ENCODE data around the gene KCNA2. TPM values are rescaled to one million over a fixed set of nuclear protein-coding genes. Genes with fewer than 3 reads are reported as not detected.

The KCNA2 gene
- total and polyA plus RNA-seq, 2 donors (not counting 1 experiment from before 2014, with no cell fraction given), result 0.39 to 0.59 TPM

DNA sequence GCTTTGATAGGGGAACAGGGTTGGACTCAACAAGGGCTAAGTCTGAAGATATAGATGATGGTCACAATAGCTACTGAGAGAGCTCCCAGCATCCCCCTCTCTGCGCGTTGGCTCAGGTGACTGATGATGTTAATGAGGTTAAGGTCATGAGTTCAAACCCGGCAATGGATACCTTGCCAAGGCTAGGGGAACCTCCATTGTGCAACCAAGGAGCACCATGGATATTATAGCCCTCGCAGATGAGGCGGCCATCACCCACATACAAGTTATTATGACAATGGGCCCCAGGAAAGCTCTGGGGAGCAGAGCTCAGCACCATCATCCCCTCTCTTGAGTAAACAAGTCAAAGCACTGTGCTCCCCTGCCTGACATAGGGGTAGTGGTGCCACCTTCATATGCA is 8.2 kb downstream of the KCNA2 start:
- H3K27me3 Mint-ChIP-seq, result peaks cover 23% of the 10 kb centered on the region

DNA sequence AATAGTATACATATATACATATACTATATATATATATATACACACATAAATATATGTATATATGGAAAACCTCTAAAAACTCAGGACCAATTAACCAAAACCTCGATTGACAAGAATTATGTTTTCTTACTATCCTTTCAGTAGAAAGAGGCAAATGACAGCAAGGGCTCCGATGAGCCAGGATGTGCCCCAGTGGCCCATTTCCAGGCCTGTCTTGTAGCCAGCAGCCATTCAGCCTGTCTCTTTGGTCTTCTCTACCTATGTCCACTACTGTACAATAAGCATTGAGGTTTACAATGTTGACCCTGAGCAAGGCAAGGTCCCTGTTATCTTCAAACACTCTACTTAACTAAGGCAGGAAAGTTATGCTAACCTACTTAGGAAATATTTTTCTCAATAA is 9.8 kb downstream of the KCNA2 start:
- Mint-ChIP-seq H3K4me3 (no peak overlapping the region), H3K27ac (no peak overlapping the region), H3K9me3 (ENCODE audit: insufficient read depth) (no peaks in the 10 kb centered on the region), H3K4me1 (peaks cover 2% of the 10 kb centered on the region), H3K27me3 (peaks cover 24% of the 10 kb centered on the region)
- Histone ChIP-seq H3K27me3 (replicated peaks in 1 of 4; ENCODE audit: control extremely low read depth in 1 of 4, control insufficient read depth in 3 of 4, insufficient read depth in 4 of 4, low read length in 3 of 4) (peaks cover 0 to 11% (median 4%) of the 10 kb centered on the region in 4 experiments), H3K4me2 (replicated peaks; ENCODE audit: low read depth, low read length, poor library complexity, severe bottlenecking) (no peak overlapping the region), H3K36me3 (replicated peaks in 1 of 2; ENCODE audit: control extremely low read depth in 1 of 2, control insufficient read depth in 1 of 2, extremely low read depth in 1 of 2, insufficient read depth in 2 of 2, low read length in 1 of 2) (no peaks in the 10 kb centered on the region), H2AFZ (ENCODE audit: insufficient read depth, low read depth, low read length, poor library complexity, severe bottlenecking) (no peak overlapping the region), H3K27ac (ENCODE audit: low read length in 2 of 2) (no peak overlapping the region), H3K79me2 (ENCODE audit: control insufficient read depth, insufficient read depth, low read length) (no peaks in the 10 kb centered on the region), H3K4me1 (ENCODE audit: control insufficient read depth in 2 of 2, insufficient read depth in 2 of 2, low read length in 2 of 2) (peaks cover 0 to 3% of the 10 kb centered on the region in 2 donors), H3K9me3 (ENCODE audit: control extremely low read depth in 1 of 3, control insufficient read depth in 2 of 3, insufficient read depth in 1 of 3, low read length in 2 of 3) (no peaks in the 10 kb centered on the region), H4K20me1 (ENCODE audit: control insufficient read depth, insufficient read depth, low read length, poor library complexity, severe bottlenecking) (no peaks in the 10 kb centered on the region), H3K4me3 (ENCODE audit: control extremely low read depth in 1 of 5, extremely low read depth in 1 of 5, insufficient read depth in 1 of 5, low read depth in 2 of 5, low read length in 4 of 5) (no peak overlapping the region), H3K9ac (ENCODE audit: low read length) (no peak overlapping the region)
- 92% methylated on average over 2 of the region's 2 CpGs for WGBS (ENCODE audit: insufficient coverage)
- POLR2A ChIA-PET, result no interaction called here
- ATAC-seq (ENCODE audit: low read depth), result no peak
- CTCF ChIA-PET, result no interaction called here
- DNase-seq, result no peak
- TF ChIP-seq, protein P1, sequence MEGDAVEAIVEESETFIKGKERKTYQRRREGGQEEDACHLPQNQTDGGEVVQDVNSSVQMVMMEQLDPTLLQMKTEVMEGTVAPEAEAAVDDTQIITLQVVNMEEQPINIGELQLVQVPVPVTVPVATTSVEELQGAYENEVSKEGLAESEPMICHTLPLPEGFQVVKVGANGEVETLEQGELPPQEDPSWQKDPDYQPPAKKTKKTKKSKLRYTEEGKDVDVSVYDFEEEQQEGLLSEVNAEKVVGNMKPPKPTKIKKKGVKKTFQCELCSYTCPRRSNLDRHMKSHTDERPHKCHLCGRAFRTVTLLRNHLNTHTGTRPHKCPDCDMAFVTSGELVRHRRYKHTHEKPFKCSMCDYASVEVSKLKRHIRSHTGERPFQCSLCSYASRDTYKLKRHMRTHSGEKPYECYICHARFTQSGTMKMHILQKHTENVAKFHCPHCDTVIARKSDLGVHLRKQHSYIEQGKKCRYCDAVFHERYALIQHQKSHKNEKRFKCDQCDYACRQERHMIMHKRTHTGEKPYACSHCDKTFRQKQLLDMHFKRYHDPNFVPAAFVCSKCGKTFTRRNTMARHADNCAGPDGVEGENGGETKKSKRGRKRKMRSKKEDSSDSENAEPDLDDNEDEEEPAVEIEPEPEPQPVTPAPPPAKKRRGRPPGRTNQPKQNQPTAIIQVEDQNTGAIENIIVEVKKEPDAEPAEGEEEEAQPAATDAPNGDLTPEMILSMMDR (IDR thresholded peaks at IDR 0.05), result no peak
- TF ChIP-seq EZH2 (IDR thresholded peaks at IDR 0.05; ENCODE audit: borderline replicate concordance, insufficient read depth, low read depth, low read length, poor library complexity, severe bottlenecking), result no peak
- intact Hi-C loops (cut with micrococcal nuclease), result no loop called here

More for the DNA sequence above, 8.2 kb downstream of the KCNA2 start:
- H3K9me3 Mint-ChIP-seq (ENCODE audit: insufficient read depth), result no peaks in the 10 kb centered on the region
- H3K79me2 ChIP-seq (ENCODE audit: control insufficient read depth, insufficient read depth, low read length), result no peaks in the 10 kb centered on the region
- DNase-seq, result no peak
- TF ChIP-seq, protein P1 (IDR thresholded peaks at IDR 0.05), result no peak
- TF ChIP-seq EZH2 (IDR thresholded peaks at IDR 0.05; ENCODE audit: borderline replicate concordance, insufficient read depth, low read depth, low read length, poor library complexity, severe bottlenecking), result no peak
- CTCF ChIA-PET, result interaction anchor here (0.9 to 2.4 kb wide), 3 partner anchors 14 to 185 kb away, joined by 3 to 5 read pairs (median 3); no protein-coding TSS in a partner anchor
- no peak overlapping the region for H3K27ac Mint-ChIP-seq
- no peaks in the 10 kb centered on the region for H4K20me1 ChIP-seq (ENCODE audit: control insufficient read depth, insufficient read depth, low read length, poor library complexity, severe bottlenecking)
- H3K27me3 ChIP-seq (replicated peaks in 1 of 4; ENCODE audit: control extremely low read depth in 1 of 4, control insufficient read depth in 3 of 4, insufficient read depth in 4 of 4, low read length in 3 of 4), result peaks cover 0 to 6% (median 1%) of the 10 kb centered on the region in 4 experiments
- no peak overlapping the region for H3K4me3 ChIP-seq (ENCODE audit: control extremely low read depth in 1 of 5, extremely low read depth in 1 of 5, insufficient read depth in 1 of 5, low read depth in 2 of 5, low read length in 4 of 5)
- no peak overlapping the region for H3K27ac ChIP-seq (ENCODE audit: low read length in 2 of 2)
- peaks cover 2% of the 10 kb centered on the region for H3K4me1 Mint-ChIP-seq
- H3K4me1 ChIP-seq (ENCODE audit: control insufficient read depth in 2 of 2, insufficient read depth in 2 of 2, low read length in 2 of 2), result peaks cover 0 to 3% of the 10 kb centered on the region in 2 donors
- no peaks in the 10 kb centered on the region for H3K9me3 ChIP-seq (ENCODE audit: control extremely low read depth in 1 of 3, control insufficient read depth in 2 of 3, insufficient read depth in 1 of 3, low read length in 2 of 3)
- H2AFZ ChIP-seq (ENCODE audit: insufficient read depth, low read depth, low read length, poor library complexity, severe bottlenecking), result no peak overlapping the region
- H3K9ac ChIP-seq (ENCODE audit: low read length), result no peak overlapping the region
- no peak overlapping the region for H3K4me2 ChIP-seq (replicated peaks; ENCODE audit: low read depth, low read length, poor library complexity, severe bottlenecking)
- intact Hi-C loops (cut with micrococcal nuclease), result no loop called here
- no peak overlapping the region for H3K4me3 Mint-ChIP-seq
- POLR2A ChIA-PET, result no interaction called here
- ATAC-seq (ENCODE audit: low read depth), result no peak
- 93% methylated on average over 4 of the region's 5 CpGs for WGBS (ENCODE audit: insufficient coverage)
- no peaks in the 10 kb centered on the region for H3K36me3 ChIP-seq (replicated peaks in 1 of 2; ENCODE audit: control extremely low read depth in 1 of 2, control insufficient read depth in 1 of 2, extremely low read depth in 1 of 2, insufficient read depth in 2 of 2, low read length in 1 of 2)

All from B cell (primary cell).